AG04449 (cell line): Measurements from ENCODE around the gene GRIN3B.

Experiments
- CTCF ChIA-PET: fragments of 350-600 bp; formaldehyde crosslinking; extraction: SDS; loops from one replicate; lab custom pipeline; 2021; ENCODE audit warnings: antibody characterized with exemption; lab: Yijun Ruan, JAX
- POLR2A ChIA-PET: fragments of 400-600, 350-600 bp; formaldehyde crosslinking; extraction: SDS; loops from one replicate; lab custom pipeline; 2020; ENCODE audit warnings: antibody characterized with exemption, inconsistent platforms; lab: Yijun Ruan, JAX
- DNase-seq: peaks from one replicate; pipeline ENCODE4 v3.0.0-alpha.2; 2010; ENCODE audit warnings: low read depth, low spot score
- H3K4me3 ChIP-seq: 2 replicates; pipeline ENCODE4 v1.5.1; 2011; ENCODE audit warnings: low read depth, mild to moderate bottlenecking, control low read depth, low read length
- TF ChIP-seq, protein P1 (sequence below): IDR thresholded peaks from one replicate; pipeline ENCODE4 v1.5.1; 2011; ENCODE audit warnings: mild to moderate bottlenecking, moderate library complexity, low read length, control low read depth, inconsistent platforms; ENCODE audit not compliant: insufficient read depth; ENCODE audit errors: missing control alignments

GRIN3B gene

DNA sequence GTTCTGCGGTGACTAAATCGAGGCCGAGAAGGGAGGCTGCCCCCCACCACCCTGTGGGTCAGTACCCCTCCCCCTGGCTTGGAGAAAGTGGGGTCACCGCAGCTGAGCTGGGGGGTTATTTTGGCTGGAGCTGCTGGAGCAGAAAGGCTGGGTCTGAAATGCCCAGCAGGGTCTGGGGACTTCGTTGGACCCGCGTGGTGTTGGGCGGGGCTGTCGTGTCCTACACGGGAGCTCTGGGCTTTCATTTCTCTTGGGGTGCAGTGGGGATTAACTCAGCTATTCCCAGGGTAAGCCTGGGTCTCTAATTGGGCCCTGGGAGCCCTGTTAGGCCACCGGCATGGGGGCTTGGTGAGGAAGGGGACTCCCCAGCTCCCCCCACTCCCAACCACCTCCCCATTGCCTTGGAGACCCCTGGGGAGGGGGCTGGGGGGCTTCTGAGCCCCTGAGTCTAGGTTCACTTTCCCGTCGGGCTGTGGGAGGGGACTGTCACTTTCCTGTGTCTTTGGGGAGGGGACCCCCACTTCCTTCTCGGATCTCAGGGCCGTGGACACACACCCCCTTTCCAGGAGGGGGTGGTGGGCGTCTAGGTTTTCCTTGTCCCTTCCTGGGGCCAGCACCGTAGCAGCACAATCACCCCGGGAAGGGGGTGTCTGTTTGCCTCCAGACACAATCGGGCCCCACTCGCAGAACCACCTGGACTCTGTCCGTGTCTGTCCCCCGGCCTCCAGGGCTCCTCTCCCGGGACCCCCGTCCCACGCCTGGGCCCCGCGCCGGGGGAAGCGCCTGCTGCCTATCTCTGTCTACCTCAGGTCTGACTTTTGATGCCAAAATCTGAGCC, 26.3 kb upstream of the GRIN3B start:
- TF ChIP-seq, protein P1, sequence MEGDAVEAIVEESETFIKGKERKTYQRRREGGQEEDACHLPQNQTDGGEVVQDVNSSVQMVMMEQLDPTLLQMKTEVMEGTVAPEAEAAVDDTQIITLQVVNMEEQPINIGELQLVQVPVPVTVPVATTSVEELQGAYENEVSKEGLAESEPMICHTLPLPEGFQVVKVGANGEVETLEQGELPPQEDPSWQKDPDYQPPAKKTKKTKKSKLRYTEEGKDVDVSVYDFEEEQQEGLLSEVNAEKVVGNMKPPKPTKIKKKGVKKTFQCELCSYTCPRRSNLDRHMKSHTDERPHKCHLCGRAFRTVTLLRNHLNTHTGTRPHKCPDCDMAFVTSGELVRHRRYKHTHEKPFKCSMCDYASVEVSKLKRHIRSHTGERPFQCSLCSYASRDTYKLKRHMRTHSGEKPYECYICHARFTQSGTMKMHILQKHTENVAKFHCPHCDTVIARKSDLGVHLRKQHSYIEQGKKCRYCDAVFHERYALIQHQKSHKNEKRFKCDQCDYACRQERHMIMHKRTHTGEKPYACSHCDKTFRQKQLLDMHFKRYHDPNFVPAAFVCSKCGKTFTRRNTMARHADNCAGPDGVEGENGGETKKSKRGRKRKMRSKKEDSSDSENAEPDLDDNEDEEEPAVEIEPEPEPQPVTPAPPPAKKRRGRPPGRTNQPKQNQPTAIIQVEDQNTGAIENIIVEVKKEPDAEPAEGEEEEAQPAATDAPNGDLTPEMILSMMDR, result no peak
- ChIA-PET CTCF (interaction anchor here (0.6 to 4.9 kb wide), 5 partner anchors 8 to 51 kb away, joined by 3 to 42 read pairs (median 3); partner anchors contain the start of gene WDR18), POLR2A (no interaction called here)
- DNase-seq, result no peak
- H3K4me3 ChIP-seq, result no peak overlapping the region

DNA sequence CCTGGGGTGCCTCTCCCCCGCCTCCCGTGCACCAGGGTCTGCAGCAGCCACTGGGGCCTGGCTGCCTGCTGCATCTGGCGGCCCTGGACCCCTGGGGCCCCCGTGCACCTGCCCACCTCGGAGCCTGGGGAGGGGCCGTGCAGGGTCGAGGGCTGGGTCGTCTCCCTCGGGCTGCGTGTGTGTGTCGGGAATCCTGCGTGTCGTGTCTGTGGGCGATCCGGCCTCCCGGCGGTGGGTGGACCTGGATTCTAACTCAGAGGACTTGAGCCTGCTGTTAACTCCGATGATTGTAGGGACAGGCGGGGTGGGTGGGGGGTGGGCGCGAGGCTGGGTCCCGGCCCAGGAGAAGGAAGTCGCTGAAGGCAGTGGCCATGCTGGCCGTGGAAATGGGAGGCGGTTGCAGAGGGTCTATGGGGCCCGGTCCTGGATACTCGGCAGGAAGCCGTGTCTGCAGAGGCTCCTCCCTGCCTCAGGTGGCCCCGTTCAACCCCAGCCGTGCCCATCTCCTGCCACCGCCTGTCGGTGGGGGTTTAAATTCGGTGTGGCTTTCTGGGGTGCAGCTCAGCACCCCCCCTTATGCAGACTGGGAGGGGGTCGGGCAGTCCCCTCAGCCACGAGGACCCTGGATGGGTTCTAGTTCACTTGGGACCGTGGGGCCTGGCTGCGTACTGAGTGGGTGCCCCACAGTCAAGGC, 25.5 kb upstream of the GRIN3B start:
- TF ChIP-seq, protein P1, result no peak
- POLR2A ChIA-PET, result no interaction called here
- no peak for DNase-seq
- CTCF ChIA-PET, result no interaction called here
- no peak overlapping the region for H3K4me3 ChIP-seq

DNA sequence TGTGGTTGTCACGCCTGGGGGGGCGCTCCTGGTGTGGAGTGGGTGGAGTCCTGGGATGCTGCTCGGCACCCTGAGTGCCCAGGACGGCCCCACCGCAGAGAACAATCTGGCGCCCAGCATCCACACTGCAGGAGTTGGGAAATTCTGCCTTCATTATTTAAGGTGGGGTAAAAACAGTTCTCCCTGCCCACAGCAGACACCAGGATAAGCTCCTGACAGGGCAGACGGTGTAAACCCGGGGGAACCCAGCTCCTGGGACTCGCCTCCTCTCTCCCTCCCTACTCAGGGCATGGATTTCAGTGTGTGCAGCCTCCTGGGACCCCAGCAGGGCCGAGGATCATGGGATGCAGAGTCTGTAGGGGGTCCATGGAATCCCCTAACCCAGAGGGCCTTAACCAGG, 23.7 kb upstream of the GRIN3B start:
- CTCF ChIA-PET, result interaction anchor here (13.4 kb wide), 1 partner anchor 55 kb away, joined by 259 read pairs; the partner anchor contains the start of gene KISS1R
- POLR2A ChIA-PET, result interaction anchor here (1.0 kb wide), 1 partner anchor 292 kb away, joined by 3 read pairs; the partner anchor contains the start of gene CIRBP
- H3K4me3 ChIP-seq, result no peak overlapping the region
- DNase-seq, result no peak
- TF ChIP-seq, protein P1, result no peak

DNA sequence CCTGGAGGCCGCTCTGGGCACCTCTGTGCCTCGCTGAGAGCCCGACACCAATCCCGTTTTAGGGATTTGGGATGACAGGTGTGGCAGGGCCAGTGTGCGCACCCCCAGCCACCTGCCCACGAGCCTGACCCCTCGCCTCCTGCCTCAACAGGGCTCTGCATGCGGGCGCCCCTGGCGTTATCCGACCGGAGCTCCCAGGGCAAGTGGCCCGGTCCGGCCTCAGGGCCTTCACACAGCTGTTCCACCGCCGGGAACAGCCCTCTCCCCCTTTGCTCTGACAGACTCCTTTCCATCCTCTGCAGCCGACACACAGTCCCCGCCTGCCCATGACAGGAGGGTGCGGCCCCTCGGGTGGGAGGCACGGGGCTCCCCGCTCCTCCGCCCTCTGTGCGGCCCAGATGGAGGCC, 23.2 kb upstream of the GRIN3B start:
- ChIA-PET CTCF (interaction anchor here (13.4 kb wide), 1 partner anchor 56 kb away, joined by 259 read pairs; the partner anchor contains the start of gene KISS1R), POLR2A (interaction anchor here (1.0 kb wide), 1 partner anchor 292 kb away, joined by 3 read pairs; the partner anchor contains the start of gene CIRBP)
- TF ChIP-seq, protein P1, result no peak
- DNase-seq, result no peak
- no peak overlapping the region for H3K4me3 ChIP-seq

DNA sequence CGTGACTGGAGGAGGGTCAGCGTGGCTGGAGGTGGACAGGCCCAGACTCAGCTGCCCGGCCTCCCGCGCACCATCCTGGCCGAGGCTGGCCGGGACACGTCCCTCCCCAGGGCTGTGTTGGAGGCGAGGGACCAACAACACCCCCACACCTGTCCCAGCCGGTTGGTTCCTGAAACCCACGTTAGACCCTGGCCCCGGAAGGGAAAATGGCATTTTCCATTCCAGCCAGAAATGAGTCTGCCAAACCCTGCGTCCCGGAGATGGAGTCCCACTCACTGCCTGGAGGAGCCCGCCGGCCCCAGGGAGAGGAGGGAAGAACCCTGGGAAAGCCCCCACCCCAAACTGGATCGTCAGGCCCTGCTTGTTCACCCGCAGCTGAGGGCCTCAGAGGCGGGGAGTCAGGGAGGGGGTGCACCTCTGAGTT, 20.9 kb upstream of the GRIN3B start:
- ChIA-PET CTCF (interaction anchor here (0.9 to 13.4 kb wide), 3 partner anchors 8 to 210 kb away, joined by 6 to 259 read pairs (median 42); partner anchors contain the start of gene KISS1R), POLR2A (interaction anchor here (0.7 kb wide), 1 partner anchor 14 kb away, joined by 3 read pairs; no protein-coding TSS in a partner anchor)
- TF ChIP-seq, protein P1, result no peak
- no peak overlapping the region for H3K4me3 ChIP-seq
- DNase-seq, result no peak
